Epithelial cell of esophagus (primary cell): Measurements from ENCODE around the gene ENTHD1.
A peak's percentile ranks its signal among the peaks of the same experiment; 100 is the strongest.

Source experiments
- DNase-seq: peaks from one replicate; pipeline ENCODE4 v3.0.0; 2010; ENCODE audit warnings: low read depth
- H3K4me3 ChIP-seq: 2 replicates; pipeline ENCODE4 v1.5.1; 2011; ENCODE audit warnings: mild to moderate bottlenecking, low read length, control low read depth
- CTCF ChIP-seq: IDR thresholded peaks from 2 replicates; pipeline ENCODE4 v1.5.1; 2011; ENCODE audit warnings: low read depth, mild to moderate bottlenecking, low read length, control low read depth, inconsistent platforms; ENCODE audit not compliant: insufficient read depth; ENCODE audit errors: missing control alignments

Gene ENTHD1

DNA sequence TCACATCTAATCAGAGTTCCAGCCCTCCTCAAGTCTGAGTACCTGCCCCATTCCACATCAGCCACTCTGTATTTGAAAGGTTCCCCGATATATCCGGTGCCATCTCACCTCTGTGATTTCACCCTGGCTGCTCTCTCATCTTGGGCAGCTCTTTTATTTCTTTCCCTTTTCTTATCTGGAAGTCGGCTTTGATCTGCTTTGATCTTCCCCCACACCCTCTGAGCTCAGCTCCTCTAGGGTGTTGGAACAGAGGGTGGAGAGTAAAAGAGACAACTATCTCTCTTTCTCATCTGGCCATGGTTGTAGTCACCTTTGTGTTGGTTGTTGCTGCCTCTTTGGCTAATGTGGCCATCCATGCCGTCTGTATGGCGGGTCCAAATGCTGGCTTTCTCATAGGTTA is 108.3 kb downstream of the ENTHD1 start:
- DNase-seq = no peak
- TF ChIP-seq CTCF = no peak
- H3K4me3 ChIP-seq = no peak overlapping the region

DNA sequence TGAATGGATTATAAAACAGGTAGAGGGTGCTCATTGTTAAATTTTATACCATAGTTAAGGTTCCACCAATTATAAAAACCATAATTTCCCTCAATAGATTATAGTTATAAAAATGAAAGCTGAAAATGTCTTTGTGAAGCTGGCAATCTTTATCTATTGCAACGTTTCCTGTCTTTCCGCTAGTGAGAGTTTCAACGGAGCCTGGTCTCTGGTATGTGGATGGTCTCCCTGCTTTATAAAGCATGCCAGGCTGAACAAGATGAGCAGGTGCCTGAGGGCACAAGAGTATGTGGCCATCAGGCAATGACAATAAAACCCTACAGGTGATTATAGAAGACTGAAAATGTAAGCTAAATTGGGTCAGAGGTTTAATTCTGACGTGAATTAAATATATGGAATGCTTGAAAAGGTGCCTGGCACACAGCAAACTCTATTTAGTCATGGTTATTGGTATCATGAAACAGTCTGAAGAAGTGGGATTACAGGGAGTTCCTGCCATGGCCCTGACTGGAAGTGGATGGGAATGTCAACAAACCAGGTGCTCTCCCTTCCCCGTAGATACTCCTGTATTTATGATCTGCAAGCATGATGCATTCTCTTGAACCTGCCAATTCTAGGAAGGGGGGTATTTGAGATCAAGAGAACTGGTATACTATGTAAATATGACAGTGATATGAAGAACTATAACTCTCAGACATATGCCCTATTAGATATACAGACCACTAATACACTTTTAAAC is 115.7 kb downstream of the ENTHD1 start:
- no peak for DNase-seq
- TF ChIP-seq CTCF = no peak
- H3K4me3 ChIP-seq = no peak overlapping the region

GRCh38 chr22:39776295-39777009 is 117.1 kb downstream of the ENTHD1 start:
- H3K4me3 ChIP-seq = no peak overlapping the region
- DNase-seq = no peak
- TF ChIP-seq CTCF = no peak

- TF ChIP-seq CTCF = no peak
- no peak overlapping the region for H3K4me3 ChIP-seq
- DNase-seq = peak; percentile 2
Measured at GRCh38 chr22:39773976-39774539, 119.5 kb downstream of the ENTHD1 start.

DNA sequence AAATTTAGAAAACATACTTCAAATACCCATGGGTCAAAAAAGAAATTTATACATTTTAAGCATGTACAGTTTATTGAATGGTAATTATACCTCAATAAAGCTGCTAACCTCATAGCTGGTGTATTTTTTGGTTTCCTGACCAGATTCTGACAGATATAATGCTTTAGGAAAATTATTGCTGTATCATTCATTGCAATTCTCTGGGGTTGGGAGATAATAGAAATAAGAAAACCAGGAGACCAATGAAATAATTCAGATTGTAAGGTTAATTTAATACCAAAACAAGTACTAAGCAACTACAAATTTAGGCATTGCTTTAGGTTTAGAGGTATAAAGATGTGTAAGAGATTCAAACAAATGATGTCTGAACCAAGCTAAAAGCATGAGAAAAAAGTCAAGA is 120.1 kb downstream of the ENTHD1 start:
- no peak for DNase-seq
- no peak overlapping the region for H3K4me3 ChIP-seq
- no peak for TF ChIP-seq CTCF

DNA sequence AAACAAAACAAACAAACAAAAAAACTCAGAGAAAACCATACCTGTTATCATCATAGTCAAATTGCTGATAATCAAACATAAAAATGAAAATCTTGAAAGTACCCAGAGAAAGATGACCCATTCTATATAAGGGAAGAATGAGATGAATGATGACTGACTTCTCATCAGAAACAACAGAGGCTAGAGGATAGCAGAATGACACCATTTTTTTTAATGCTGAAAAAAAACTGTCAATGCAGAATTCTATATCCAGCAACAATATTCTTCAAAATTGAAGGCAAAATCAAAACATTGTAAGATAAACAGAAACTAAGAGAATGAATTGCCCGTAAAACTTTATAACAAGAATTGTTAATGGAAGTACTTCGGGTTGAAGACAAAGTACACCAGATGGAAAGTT is 122.1 kb downstream of the ENTHD1 start:
- no peak for TF ChIP-seq CTCF
- no peak for DNase-seq
- no peak overlapping the region for H3K4me3 ChIP-seq
